ENCODE data around the gene DOLPP1.

DOLPP1 gene

GRCh38 chr9:129037767-129038098 is 43.2 kb upstream of the DOLPP1 start:
- TF ChIP-seq, protein P1, sequence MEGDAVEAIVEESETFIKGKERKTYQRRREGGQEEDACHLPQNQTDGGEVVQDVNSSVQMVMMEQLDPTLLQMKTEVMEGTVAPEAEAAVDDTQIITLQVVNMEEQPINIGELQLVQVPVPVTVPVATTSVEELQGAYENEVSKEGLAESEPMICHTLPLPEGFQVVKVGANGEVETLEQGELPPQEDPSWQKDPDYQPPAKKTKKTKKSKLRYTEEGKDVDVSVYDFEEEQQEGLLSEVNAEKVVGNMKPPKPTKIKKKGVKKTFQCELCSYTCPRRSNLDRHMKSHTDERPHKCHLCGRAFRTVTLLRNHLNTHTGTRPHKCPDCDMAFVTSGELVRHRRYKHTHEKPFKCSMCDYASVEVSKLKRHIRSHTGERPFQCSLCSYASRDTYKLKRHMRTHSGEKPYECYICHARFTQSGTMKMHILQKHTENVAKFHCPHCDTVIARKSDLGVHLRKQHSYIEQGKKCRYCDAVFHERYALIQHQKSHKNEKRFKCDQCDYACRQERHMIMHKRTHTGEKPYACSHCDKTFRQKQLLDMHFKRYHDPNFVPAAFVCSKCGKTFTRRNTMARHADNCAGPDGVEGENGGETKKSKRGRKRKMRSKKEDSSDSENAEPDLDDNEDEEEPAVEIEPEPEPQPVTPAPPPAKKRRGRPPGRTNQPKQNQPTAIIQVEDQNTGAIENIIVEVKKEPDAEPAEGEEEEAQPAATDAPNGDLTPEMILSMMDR (IDR thresholded peaks at IDR 0.05; ENCODE audit: insufficient read depth, low read length), result no peak
- TF ChIP-seq GABPA (IDR thresholded peaks at IDR 0.05; ENCODE audit: low read depth), result no peak
- H3K27ac ChIP-seq (replicated peaks), result no peak overlapping the region
- no peaks in the 10 kb centered on the region for H3K27me3 ChIP-seq (ENCODE audit: insufficient read depth, poor library complexity, severe bottlenecking)
- DNase-seq (ENCODE audit: low read depth in 1 of 2, low spot score in 1 of 2), result no peak
- H3K4me3 ChIP-seq (replicated peaks; ENCODE audit: insufficient read depth, low read length), result peak overlapping the region; percentile 100; the same call in 1 of the 2 replicates

DNA sequence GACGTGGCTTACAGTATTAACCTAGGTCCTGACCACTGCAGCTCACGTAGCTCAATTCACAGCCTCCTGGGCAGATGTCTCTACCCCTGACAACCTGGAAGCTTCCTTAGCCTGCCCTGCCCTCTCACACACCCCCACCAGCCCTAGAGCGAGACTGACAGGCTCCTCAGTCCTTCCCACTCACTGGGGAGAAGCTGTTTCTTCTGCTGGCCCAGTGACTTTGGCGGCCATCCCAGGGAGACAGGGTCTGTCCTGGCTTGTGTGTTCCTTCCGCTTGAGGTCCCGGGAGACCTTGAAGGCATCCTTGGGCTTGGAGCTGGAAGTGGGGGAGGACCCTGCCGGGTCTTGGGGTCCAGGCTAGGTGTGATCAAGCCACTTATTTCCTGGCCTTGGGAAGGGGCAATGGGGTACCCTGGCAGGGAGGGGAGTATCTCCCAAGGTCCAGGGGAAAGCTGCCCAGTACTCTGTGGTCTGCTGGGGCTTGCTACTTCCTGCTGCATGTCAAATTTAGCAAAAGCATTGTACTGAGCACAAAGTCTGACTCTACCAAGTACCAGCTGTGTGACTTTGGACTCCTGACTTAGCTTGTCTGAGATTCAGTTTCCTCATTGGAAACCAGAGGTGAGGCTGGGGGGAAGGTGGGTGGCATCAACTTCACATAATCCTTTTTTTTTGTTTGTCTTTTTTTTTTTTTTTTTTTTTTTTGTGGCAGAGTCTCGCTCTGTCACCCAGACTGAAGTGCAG is 42.6 kb upstream of the DOLPP1 start:
- no peak overlapping the region for H3K27ac ChIP-seq (replicated peaks)
- no peak overlapping the region for H3K4me3 ChIP-seq (replicated peaks; ENCODE audit: insufficient read depth, low read length)
- no peaks in the 10 kb centered on the region for H3K27me3 ChIP-seq (ENCODE audit: insufficient read depth, poor library complexity, severe bottlenecking)
- TF ChIP-seq, protein P1 (IDR thresholded peaks at IDR 0.05; ENCODE audit: insufficient read depth, low read length), result no peak
- TF ChIP-seq SPI1 (IDR thresholded peaks at IDR 0.05; ENCODE audit: borderline replicate concordance, low read depth) (no peak), GABPA (IDR thresholded peaks at IDR 0.05; ENCODE audit: low read depth) (no peak), POLR2AphosphoS5 (IDR thresholded peaks at IDR 0.05; ENCODE audit: low read depth) (no peak), REST (IDR thresholded peaks at IDR 0.05; ENCODE audit: insufficient replicate concordance, low read depth) (no peak)
- no peak for DNase-seq (ENCODE audit: low read depth in 1 of 2, low spot score in 1 of 2)

DNA sequence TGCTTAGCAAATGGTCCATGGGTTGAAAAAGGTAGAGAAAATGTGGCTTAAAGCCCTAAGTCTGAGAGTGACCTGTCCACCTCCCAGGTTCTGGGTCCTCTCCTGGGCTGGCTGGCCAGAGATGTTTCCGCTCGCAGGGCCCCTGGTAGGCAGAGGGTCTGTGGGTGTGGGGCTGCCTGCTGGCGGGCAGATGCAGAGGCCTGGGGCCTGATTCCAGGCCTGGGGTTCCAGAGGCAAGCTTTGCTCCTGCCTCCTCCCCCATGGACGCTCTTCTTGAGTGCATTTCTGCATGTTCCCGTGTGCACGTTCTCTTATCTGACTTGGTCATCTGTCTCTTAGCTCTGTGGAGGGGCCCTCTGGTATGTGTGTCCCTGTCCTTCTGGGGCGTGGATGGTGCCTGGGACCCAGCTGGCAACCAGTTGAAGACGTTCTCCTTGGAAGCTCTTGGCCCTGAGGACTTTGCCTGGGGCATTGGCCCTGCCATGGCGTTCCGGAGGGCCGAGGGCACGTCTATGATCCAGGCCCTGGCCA is 40.7 kb upstream of the DOLPP1 start:
- Histone ChIP-seq H3K4me3 (replicated peaks; ENCODE audit: insufficient read depth, low read length) (no peak overlapping the region), H3K27ac (replicated peaks) (no peak overlapping the region), H3K27me3 (ENCODE audit: insufficient read depth, poor library complexity, severe bottlenecking) (no peaks in the 10 kb centered on the region)
- DNase-seq (ENCODE audit: low read depth in 1 of 2, low spot score in 1 of 2), result no peak
- TF ChIP-seq GABPA (IDR thresholded peaks at IDR 0.05; ENCODE audit: low read depth), result no peak
- TF ChIP-seq, protein P1 (IDR thresholded peaks at IDR 0.05; ENCODE audit: insufficient read depth, low read length), result no peak
- no peak for TF ChIP-seq SPI1 (IDR thresholded peaks at IDR 0.05; ENCODE audit: borderline replicate concordance, low read depth)
- no peak for TF ChIP-seq POLR2AphosphoS5 (IDR thresholded peaks at IDR 0.05; ENCODE audit: low read depth)
- no peak for TF ChIP-seq REST (IDR thresholded peaks at IDR 0.05; ENCODE audit: insufficient replicate concordance, low read depth)

- TF ChIP-seq GABPA (IDR thresholded peaks at IDR 0.05; ENCODE audit: low read depth), result no peak
- TF ChIP-seq, protein P1 (IDR thresholded peaks at IDR 0.05; ENCODE audit: insufficient read depth, low read length), result no peak
- TF ChIP-seq REST (IDR thresholded peaks at IDR 0.05; ENCODE audit: insufficient replicate concordance, low read depth), result no peak
- Histone ChIP-seq H3K4me3 (replicated peaks; ENCODE audit: insufficient read depth, low read length) (no peak overlapping the region), H3K27me3 (ENCODE audit: insufficient read depth, poor library complexity, severe bottlenecking) (no peaks in the 10 kb centered on the region), H3K27ac (replicated peaks) (no peak overlapping the region)
- DNase-seq (ENCODE audit: low read depth in 1 of 2, low spot score in 1 of 2), result no peak
Measured at GRCh38 chr9:129042016-129042415, 38.9 kb upstream of the DOLPP1 start.
